Activated CD4-positive, alpha-beta T cell treated with anti-CD3 and anti-CD28 coated beads for 1 hour (primary cell): Measurements from ENCODE around the gene HAND1.
A peak's percentile ranks its signal among the peaks of the same experiment; 100 is the strongest.

Experiments
- DNase-seq: peaks from one replicate; pipeline ENCODE4 v3.0.0-alpha.2; 2020

HAND1 gene

GRCh38 chr5:154477382-154478223, 424 bp downstream of the HAND1 start:
- no peak for DNase-seq

GRCh38 chr5:154476354-154477205, 1.4 kb downstream of the HAND1 start:
- DNase-seq: no peak

GRCh38 chr5:154475591-154476353, 2.3 kb downstream of the HAND1 start:
- no peak for DNase-seq

GRCh38 chr5:154474396-154475334, 3.4 kb downstream of the HAND1 start:
- no peak for DNase-seq

GRCh38 chr5:154473581-154474283, 4.3 kb downstream of the HAND1 start:
- no peak for DNase-seq

- DNase-seq: no peak
Observed at GRCh38 chr5:154472871-154473580, 5.0 kb downstream of the HAND1 start.

- no peak for DNase-seq
Observed at GRCh38 chr5:154470947-154471870, 6.8 kb downstream of the HAND1 start.

GRCh38 chr5:154470137-154470536, 7.9 kb downstream of the HAND1 start:
- no peak for DNase-seq

- peak; percentile 55 for DNase-seq
Observed at GRCh38 chr5:154467655-154468354, 10.2 kb downstream of the HAND1 start.

- no peak for DNase-seq
Observed at GRCh38 chr5:154466671-154467070, 11.4 kb downstream of the HAND1 start.

- DNase-seq: no peak
Observed at GRCh38 chr5:154466147-154466546, 11.9 kb downstream of the HAND1 start.

- no peak for DNase-seq
Observed at GRCh38 chr5:154465169-154465568, 12.9 kb downstream of the HAND1 start.

GRCh38 chr5:154464438-154464837, 13.6 kb downstream of the HAND1 start:
- DNase-seq: no peak

GRCh38 chr5:154461531-154461930, 16.5 kb downstream of the HAND1 start:
- DNase-seq: no peak

- no peak for DNase-seq
Observed at GRCh38 chr5:154460172-154460571, 17.9 kb downstream of the HAND1 start.

GRCh38 chr5:154459015-154459414, 19.0 kb downstream of the HAND1 start:
- DNase-seq: no peak

- no peak for DNase-seq
Observed at GRCh38 chr5:154456540-154456939, 21.5 kb downstream of the HAND1 start.

GRCh38 chr5:154455585-154455984, 22.4 kb downstream of the HAND1 start:
- no peak for DNase-seq

GRCh38 chr5:154451957-154452356, 26.1 kb downstream of the HAND1 start:
- no peak for DNase-seq
